ENCODE data around the gene DTWD1.

Gene DTWD1

GRCh38 chr15:49620199-49620598 lies 649 bp upstream of the DTWD1 start:
- no peaks in the 10 kb centered on the region for H3K4me1 ChIP-seq (ENCODE audit: control insufficient read depth, insufficient read depth, low read length)
- no CpG with 5 or more reads among the region's 6 CpGs for WGBS (ENCODE audit: insufficient coverage, insufficient read length)

GRCh38 chr15:49621401-49621811 lies 558 bp downstream of the DTWD1 start:
- Histone ChIP-seq H3K36me3 (ENCODE audit: control insufficient read depth, insufficient read depth, low read length) (peaks cover 3% of the 10 kb centered on the region; the same call in 1 of the 2 replicates), H3K27me3 (ENCODE audit: control insufficient read depth, insufficient read depth, low read length) (no peaks in the 10 kb centered on the region), H3K4me3 (ENCODE audit: low read length) (peak overlapping the region; percentile 70; the same call in 1 of the 2 replicates), H3K4me1 (ENCODE audit: control insufficient read depth, insufficient read depth, low read length) (no peaks in the 10 kb centered on the region), H3K9me3 (ENCODE audit: control insufficient read depth, insufficient read depth, low read length) (no peaks in the 10 kb centered on the region), H3K27ac (ENCODE audit: low read length) (no peak overlapping the region)
- no peak for DNase-seq (ENCODE audit: low read depth, low spot score)
- no CpG with 5 or more reads among the region's 8 CpGs for WGBS (ENCODE audit: insufficient coverage, insufficient read length)

More at GRCh38 chr15:49620199-49620598, 649 bp upstream of the DTWD1 start:
- Histone ChIP-seq H3K27me3 (ENCODE audit: control insufficient read depth, insufficient read depth, low read length) (no peaks in the 10 kb centered on the region), H3K9me3 (ENCODE audit: control insufficient read depth, insufficient read depth, low read length) (no peaks in the 10 kb centered on the region), H3K27ac (ENCODE audit: low read length) (no peak overlapping the region), H3K4me3 (ENCODE audit: low read length) (peak overlapping the region; percentile 70; the same call in 1 of the 2 replicates), H3K36me3 (ENCODE audit: control insufficient read depth, insufficient read depth, low read length) (no peaks in the 10 kb centered on the region)
- no peak for DNase-seq (ENCODE audit: low read depth, low spot score)

DNA sequence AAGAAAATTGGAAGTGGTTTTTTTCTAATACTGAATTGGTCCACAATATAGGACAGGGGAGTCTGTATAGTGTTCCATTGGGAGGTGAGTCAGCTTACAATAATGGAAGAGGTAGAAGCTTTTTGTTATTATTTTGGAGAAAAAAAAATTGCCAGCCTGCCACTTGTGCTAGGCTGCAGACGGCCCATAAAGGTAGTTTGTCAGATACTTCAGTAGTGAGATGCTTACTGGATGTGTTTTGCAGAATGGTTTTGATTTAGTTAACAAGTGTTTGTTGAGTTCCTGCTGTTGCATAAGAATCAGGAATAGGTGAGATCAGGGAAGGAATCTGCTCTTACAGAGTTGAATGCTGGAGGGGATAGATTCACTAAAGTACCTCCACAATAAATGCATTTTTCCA lies 1.0 kb downstream of the DTWD1 start:
- H3K9me3 ChIP-seq (ENCODE audit: control insufficient read depth, insufficient read depth, low read length), result no peaks in the 10 kb centered on the region
- H3K4me3 ChIP-seq (ENCODE audit: low read length), result peak overlapping the region; percentile 70; the same call in 1 of the 2 replicates
- no peak for DNase-seq (ENCODE audit: low read depth, low spot score)
- H3K36me3 ChIP-seq (ENCODE audit: control insufficient read depth, insufficient read depth, low read length), result peaks cover 3% of the 10 kb centered on the region; the same call in 1 of the 2 replicates
- H3K4me1 ChIP-seq (ENCODE audit: control insufficient read depth, insufficient read depth, low read length), result no peaks in the 10 kb centered on the region
- no peaks in the 10 kb centered on the region for H3K27me3 ChIP-seq (ENCODE audit: control insufficient read depth, insufficient read depth, low read length)
- H3K27ac ChIP-seq (ENCODE audit: low read length), result no peak overlapping the region
- WGBS (ENCODE audit: insufficient coverage, insufficient read length), result no CpG with 5 or more reads among the region's 1 CpG

DNA sequence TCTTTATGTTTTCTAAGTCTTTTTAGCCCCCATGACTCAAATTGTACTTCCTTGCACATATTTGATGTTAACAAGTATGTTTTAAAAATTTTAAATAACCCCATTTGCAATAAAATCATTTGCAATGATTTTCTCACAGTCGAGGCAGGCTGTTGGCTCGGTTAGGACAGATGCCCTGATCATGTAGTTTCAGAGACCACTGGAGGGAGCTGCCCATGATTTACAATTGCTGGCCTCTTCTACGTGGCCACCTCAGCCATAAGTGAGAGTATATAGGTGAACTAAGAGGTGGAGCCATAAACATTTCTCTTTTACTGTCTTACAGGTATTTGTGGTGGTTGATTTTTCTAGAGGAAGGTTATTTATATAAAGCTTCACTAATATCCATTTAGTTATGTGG lies 1.7 kb downstream of the DTWD1 start:
- no peak for DNase-seq (ENCODE audit: low read depth, low spot score)
- no peak overlapping the region for H3K27ac ChIP-seq (ENCODE audit: low read length)
- H3K9me3 ChIP-seq (ENCODE audit: control insufficient read depth, insufficient read depth, low read length), result no peaks in the 10 kb centered on the region
- H3K4me3 ChIP-seq (ENCODE audit: low read length), result no peak overlapping the region
- no CpG with 5 or more reads among the region's 3 CpGs for WGBS (ENCODE audit: insufficient coverage, insufficient read length)
- H3K36me3 ChIP-seq (ENCODE audit: control insufficient read depth, insufficient read depth, low read length), result peaks cover 3% of the 10 kb centered on the region; the same call in 1 of the 2 replicates
- H3K4me1 ChIP-seq (ENCODE audit: control insufficient read depth, insufficient read depth, low read length), result no peaks in the 10 kb centered on the region
- no peaks in the 10 kb centered on the region for H3K27me3 ChIP-seq (ENCODE audit: control insufficient read depth, insufficient read depth, low read length)

GRCh38 chr15:49624056-49624455 lies 3.2 kb downstream of the DTWD1 start:
- Histone ChIP-seq H3K9me3 (ENCODE audit: control insufficient read depth, insufficient read depth, low read length) (no peaks in the 10 kb centered on the region), H3K4me1 (ENCODE audit: control insufficient read depth, insufficient read depth, low read length) (no peaks in the 10 kb centered on the region), H3K27me3 (ENCODE audit: control insufficient read depth, insufficient read depth, low read length) (no peaks in the 10 kb centered on the region), H3K27ac (ENCODE audit: low read length) (no peak overlapping the region), H3K4me3 (ENCODE audit: low read length) (no peak overlapping the region), H3K36me3 (ENCODE audit: control insufficient read depth, insufficient read depth, low read length) (peaks cover 3% of the 10 kb centered on the region; the same call in 1 of the 2 replicates)
- no CpG with 5 or more reads among the region's 2 CpGs for WGBS (ENCODE audit: insufficient coverage, insufficient read length)
- no peak for DNase-seq (ENCODE audit: low read depth, low spot score)

DNA sequence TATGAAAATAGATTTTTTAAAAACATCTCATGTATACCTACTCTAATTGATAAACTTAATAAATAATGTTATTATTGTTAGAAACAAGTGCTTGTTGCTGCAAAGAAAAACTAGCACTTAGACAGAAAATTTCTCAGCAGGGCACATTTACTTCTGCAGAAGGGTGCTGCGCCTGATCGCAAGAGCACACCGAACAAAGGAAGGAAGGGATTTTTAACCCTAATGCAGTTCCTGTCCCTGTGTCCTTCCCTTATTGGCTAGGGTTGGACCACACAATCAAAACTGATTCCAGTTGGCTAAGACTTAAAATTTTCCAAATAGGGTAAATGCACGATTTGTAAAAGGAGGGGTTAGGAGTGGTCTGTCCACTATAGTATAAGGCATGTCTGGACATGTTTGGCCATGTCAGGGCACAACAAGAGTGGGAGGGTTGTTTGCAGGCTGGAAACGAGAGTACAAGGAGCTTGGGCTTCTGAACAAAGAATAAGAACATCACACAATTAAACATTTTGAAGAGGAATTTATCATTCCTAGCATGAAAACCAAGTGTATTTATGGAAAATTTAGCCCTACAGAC lies 4.7 kb downstream of the DTWD1 start:
- WGBS (ENCODE audit: insufficient coverage, insufficient read length), result no CpG with 5 or more reads among the region's 5 CpGs
- Histone ChIP-seq H3K27me3 (ENCODE audit: control insufficient read depth, insufficient read depth, low read length) (no peaks in the 10 kb centered on the region), H3K27ac (ENCODE audit: low read length) (no peak overlapping the region), H3K9me3 (ENCODE audit: control insufficient read depth, insufficient read depth, low read length) (no peaks in the 10 kb centered on the region), H3K4me1 (ENCODE audit: control insufficient read depth, insufficient read depth, low read length) (no peaks in the 10 kb centered on the region), H3K36me3 (ENCODE audit: control insufficient read depth, insufficient read depth, low read length) (peaks cover 3% of the 10 kb centered on the region; the same call in 1 of the 2 replicates), H3K4me3 (ENCODE audit: low read length) (no peak overlapping the region)
- no peak for DNase-seq (ENCODE audit: low read depth, low spot score)

DNA sequence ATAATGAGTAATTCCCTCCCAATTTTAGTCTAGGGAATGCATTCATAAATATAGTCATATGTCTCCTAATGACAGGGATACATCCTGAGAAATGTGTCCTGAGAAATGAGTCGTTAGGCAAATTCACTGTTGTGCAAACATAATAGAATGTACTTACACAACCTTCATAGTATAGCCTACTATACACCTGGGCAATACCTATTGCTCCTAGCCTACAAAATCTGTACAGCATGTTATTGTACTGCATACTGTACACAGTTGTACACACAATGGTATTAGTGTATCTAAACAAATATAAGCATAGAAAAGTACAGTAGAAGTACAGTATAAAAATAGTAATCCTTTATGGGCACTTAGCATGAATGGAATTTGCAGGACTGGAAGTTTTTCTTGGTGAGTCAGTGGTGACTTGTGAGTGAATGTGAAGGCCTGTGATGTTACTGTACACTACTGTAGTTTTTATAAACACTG lies 6.6 kb downstream of the DTWD1 start:
- Histone ChIP-seq H3K4me1 (ENCODE audit: control insufficient read depth, insufficient read depth, low read length) (no peaks in the 10 kb centered on the region), H3K27me3 (ENCODE audit: control insufficient read depth, insufficient read depth, low read length) (no peaks in the 10 kb centered on the region), H3K36me3 (ENCODE audit: control insufficient read depth, insufficient read depth, low read length) (peaks cover 3% of the 10 kb centered on the region; the same call in 1 of the 2 replicates), H3K4me3 (ENCODE audit: low read length) (no peak overlapping the region), H3K27ac (ENCODE audit: low read length) (no peak overlapping the region), H3K9me3 (ENCODE audit: control insufficient read depth, insufficient read depth, low read length) (no peaks in the 10 kb centered on the region)
- no CpG with 5 or more reads among the region's 1 CpG for WGBS (ENCODE audit: insufficient coverage, insufficient read length)
- no peak for DNase-seq (ENCODE audit: low read depth, low spot score)

GRCh38 chr15:49628379-49628778 lies 7.5 kb downstream of the DTWD1 start:
- no peaks in the 10 kb centered on the region for H3K4me1 ChIP-seq (ENCODE audit: control insufficient read depth, insufficient read depth, low read length)
- no peaks in the 10 kb centered on the region for H3K9me3 ChIP-seq (ENCODE audit: control insufficient read depth, insufficient read depth, low read length)
- no CpG with 5 or more reads among the region's 2 CpGs for WGBS (ENCODE audit: insufficient coverage, insufficient read length)
- H3K27me3 ChIP-seq (ENCODE audit: control insufficient read depth, insufficient read depth, low read length), result no peaks in the 10 kb centered on the region
- H3K4me3 ChIP-seq (ENCODE audit: low read length), result no peak overlapping the region
- peaks cover 3% of the 10 kb centered on the region; the same call in 1 of the 2 replicates for H3K36me3 ChIP-seq (ENCODE audit: control insufficient read depth, insufficient read depth, low read length)
- H3K27ac ChIP-seq (ENCODE audit: low read length), result no peak overlapping the region
- DNase-seq (ENCODE audit: low read depth, low spot score), result no peak

GRCh38 chr15:49637857-49638256 lies 17.0 kb downstream of the DTWD1 start:
- Histone ChIP-seq H3K36me3 (ENCODE audit: control insufficient read depth, insufficient read depth, low read length) (no peaks in the 10 kb centered on the region), H3K27me3 (ENCODE audit: control insufficient read depth, insufficient read depth, low read length) (no peaks in the 10 kb centered on the region), H3K4me1 (ENCODE audit: control insufficient read depth, insufficient read depth, low read length) (no peaks in the 10 kb centered on the region), H3K9me3 (ENCODE audit: control insufficient read depth, insufficient read depth, low read length) (no peaks in the 10 kb centered on the region), H3K27ac (ENCODE audit: low read length) (no peak overlapping the region), H3K4me3 (ENCODE audit: low read length) (no peak overlapping the region)
- WGBS (ENCODE audit: insufficient coverage, insufficient read length), result no CpG with 5 or more reads among the region's 4 CpGs
- no peak for DNase-seq (ENCODE audit: low read depth, low spot score)

DNA sequence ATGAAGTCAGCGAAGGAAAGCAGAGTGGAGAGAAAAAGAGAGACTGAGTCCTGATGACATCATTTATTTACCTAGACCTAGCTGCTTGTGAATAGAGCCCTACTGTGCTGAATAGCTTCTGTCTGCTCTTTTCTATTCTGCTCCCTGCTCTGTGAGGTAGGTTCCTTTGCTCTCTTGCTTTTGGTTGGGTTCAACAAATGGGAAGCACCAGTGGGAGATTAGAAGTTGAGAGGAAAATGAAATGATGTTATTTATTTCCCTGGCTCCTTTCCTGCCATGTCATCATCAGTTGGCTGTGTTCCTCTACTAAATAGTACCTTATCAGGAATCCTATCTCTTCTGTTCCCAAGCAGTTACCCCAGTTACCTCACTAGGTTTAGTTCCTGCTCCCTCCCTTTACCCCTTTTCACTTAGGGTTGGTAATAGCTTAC lies 23.5 kb downstream of the DTWD1 start:
- H3K36me3 ChIP-seq (ENCODE audit: control insufficient read depth, insufficient read depth, low read length), result no peaks in the 10 kb centered on the region
- no peaks in the 10 kb centered on the region for H3K9me3 ChIP-seq (ENCODE audit: control insufficient read depth, insufficient read depth, low read length)
- H3K4me3 ChIP-seq (ENCODE audit: low read length), result no peak overlapping the region
- no peak overlapping the region for H3K27ac ChIP-seq (ENCODE audit: low read length)
- no peaks in the 10 kb centered on the region for H3K4me1 ChIP-seq (ENCODE audit: control insufficient read depth, insufficient read depth, low read length)
- DNase-seq (ENCODE audit: low read depth, low spot score), result no peak
- H3K27me3 ChIP-seq (ENCODE audit: control insufficient read depth, insufficient read depth, low read length), result no peaks in the 10 kb centered on the region
- WGBS (ENCODE audit: insufficient coverage, insufficient read length), result no CpG with 5 or more reads among the region's 1 CpG

DNA sequence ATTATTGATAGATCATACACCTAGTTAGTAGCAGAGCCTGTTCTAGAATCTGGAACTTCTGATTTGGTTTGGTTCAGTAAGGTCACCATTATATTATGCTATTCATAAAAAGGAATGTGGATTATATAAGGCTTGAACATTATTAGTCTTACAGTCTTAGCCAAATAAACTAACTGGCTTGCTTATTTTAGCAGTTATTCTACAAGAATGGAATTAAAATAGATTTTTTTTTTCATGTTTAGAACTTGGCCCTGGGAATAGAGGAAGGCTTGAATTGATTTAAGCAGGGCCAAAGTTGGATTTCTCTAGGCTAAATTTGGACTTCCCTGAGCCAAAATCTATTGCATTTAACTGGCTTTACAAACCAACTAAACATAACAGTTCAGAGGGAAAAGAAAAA lies 24.4 kb downstream of the DTWD1 start:
- H3K9me3 ChIP-seq (ENCODE audit: control insufficient read depth, insufficient read depth, low read length), result no peaks in the 10 kb centered on the region
- H3K27ac ChIP-seq (ENCODE audit: low read length), result no peak overlapping the region
- no peaks in the 10 kb centered on the region for H3K27me3 ChIP-seq (ENCODE audit: control insufficient read depth, insufficient read depth, low read length)
- no peaks in the 10 kb centered on the region for H3K36me3 ChIP-seq (ENCODE audit: control insufficient read depth, insufficient read depth, low read length)
- H3K4me3 ChIP-seq (ENCODE audit: low read length), result no peak overlapping the region
- H3K4me1 ChIP-seq (ENCODE audit: control insufficient read depth, insufficient read depth, low read length), result no peaks in the 10 kb centered on the region
- DNase-seq (ENCODE audit: low read depth, low spot score), result no peak
